Neural cell (in vitro differentiated cells): ENCODE results near the gene TXNL4B.

ENCODE experiments used
- CTCF ChIP-seq: fragments of 450-650 bp; IDR thresholded peaks from 2 replicates; pipeline ENCODE4 v1.5.1; 2014; ENCODE audit warnings: antibody characterized with exemption, mild to moderate bottlenecking, moderate library complexity; ENCODE audit not compliant: poor library complexity, severe bottlenecking
- EP300 ChIP-seq: fragments of 450-650 bp; conservative IDR thresholded peaks from 2 replicates; pipeline ENCODE4 v1.6.1; 2014; ENCODE audit warnings: antibody characterized with exemption, mild to moderate bottlenecking, moderate library complexity; ENCODE audit not compliant: poor library complexity, severe bottlenecking
- POLR2AphosphoS5 ChIP-seq: IDR thresholded peaks from 2 replicates; pipeline ENCODE4 v1.6.1; 2012
- RAD21 ChIP-seq: fragments of 450-650 bp; conservative IDR thresholded peaks from 2 replicates; pipeline ENCODE4 v1.6.1; 2014; ENCODE audit warnings: antibody characterized with exemption, mild to moderate bottlenecking, moderate library complexity

- TF ChIP-seq CTCF = no peak
- no peak for TF ChIP-seq EP300
- TF ChIP-seq POLR2AphosphoS5 = no peak
- TF ChIP-seq RAD21 = no peak
Observed at GRCh38 chr16:72124148-72124547, 30.7 kb upstream of the TXNL4B start.
